Erythroblast (primary cell): ENCODE measurements around the gene SPARCL1.

ENCODE experiments used
- GATA1 ChIP-seq: IDR thresholded peaks from 2 replicates; pipeline ENCODE4 v1.6.1; 2011; ENCODE audit warnings: low read depth, mild to moderate bottlenecking, control low read depth, low read length, moderate library complexity
- POLR2A ChIP-seq: IDR thresholded peaks from 2 replicates; pipeline ENCODE4 v1.6.1; 2011; ENCODE audit warnings: mild to moderate bottlenecking, low read length

- no peak for TF ChIP-seq POLR2A
- TF ChIP-seq GATA1, result no peak
Measured at GRCh38 chr4:87575408-87575807, 46.2 kb upstream of the SPARCL1 start.
